Gastroesophageal sphincter (tissue), 4 donors: ENCODE data around the gene PODN. TPM values are rescaled to one million over a fixed set of nuclear protein-coding genes. Genes with fewer than 3 reads are reported as not detected.

Experiments used
- ATAC-seq: fragments of 150-250 bp; one replicate; pipeline ENCODE4 v1.9.1; 2016; ENCODE audit warnings: mild to moderate bottlenecking, moderate library complexity
- H3K27ac ChIP-seq, 4 donors: fragments of 200-600 bp; sonication (generic) in 3 of 4; 1 replicate in 3 of 4; 2 replicates in 1 of 4; pipeline ENCODE4 v1.5.1; 2016 to 2019
- H3K27me3 ChIP-seq: fragments of 200-600 bp; sonication (generic); one replicate; pipeline ENCODE4 v1.5.1; 2019
- H3K36me3 ChIP-seq, 2 donors: fragments of 200-600 bp; sonication (generic); one replicate each; pipeline ENCODE4 v1.5.1; 2019; ENCODE audit warnings: control low read depth in 1 of 2
- H3K4me1 ChIP-seq, 3 donors: fragments of 200-600 bp; sonication (generic); 1 replicate in 2 of 3; 2 replicates in 1 of 3; pipeline ENCODE4 v1.5.1; 2016 to 2019; ENCODE audit warnings: control low read depth in 2 of 3
- H3K4me3 ChIP-seq, 2 donors: fragments of 200-600 bp; sonication (generic); one replicate each; pipeline ENCODE4 v1.5.1; 2019; ENCODE audit warnings: mild to moderate bottlenecking in 1 of 2, moderate library complexity in 1 of 2
- H3K9me3 ChIP-seq, 3 donors: fragments of 200-600 bp; sonication (generic); one replicate each; pipeline ENCODE4 v1.5.1; 2017 to 2019; ENCODE audit warnings: control low read depth in 2 of 3
- EP300 ChIP-seq: sonication (generic); formaldehyde crosslinking; IDR thresholded peaks from one replicate; pipeline ENCODE4 v1.6.1; 2017; ENCODE audit warnings: antibody characterized with exemption, mild to moderate bottlenecking
- POLR2A ChIP-seq, 2 donors: fragments of 450-650 bp; IDR thresholded peaks; one replicate each; pipeline ENCODE4 v1.6.1; 2017; ENCODE audit warnings: antibody characterized with exemption in 2 of 2, mild to moderate bottlenecking in 2 of 2, moderate library complexity in 1 of 2
- POLR2AphosphoS5 ChIP-seq: sonication (generic); formaldehyde crosslinking; IDR thresholded peaks from one replicate; pipeline ENCODE4 v1.6.1; 2017; ENCODE audit warnings: antibody characterized with exemption
- WGBS, 2 donors: methylation state at CpG; one replicate each; pipeline ENCODE4 v1.1.5; 2018; ENCODE audit warnings: low coverage in 1 of 2; 5-methylcytosine and 5-hydroxymethylcytosine counted together
- total RNA-seq, 4 donors: library from RNA; depleted of rRNA; stranded (reverse); fragments of >200 nt; gene quantifications; one replicate each; pipeline ENCODE4 v1.1.0, GENCODE V29; 2016
- TF ChIP-seq, protein P1 (sequence below), 4 experiments: fragments of 200-600 bp in 2 of 4; fragments of 450-650 bp in 2 of 4; sonication (generic) in 1 of 4; IDR thresholded peaks; one replicate each; pipeline ENCODE4 v1.5.1; 2017 to 2019; ENCODE audit warnings: antibody characterized with exemption in 4 of 4, mild to moderate bottlenecking in 2 of 4, moderate library complexity in 2 of 4

The PODN gene
- total RNA-seq, 4 donors from 2014 or later, result 60.4 to 170 (median 125) TPM

DNA sequence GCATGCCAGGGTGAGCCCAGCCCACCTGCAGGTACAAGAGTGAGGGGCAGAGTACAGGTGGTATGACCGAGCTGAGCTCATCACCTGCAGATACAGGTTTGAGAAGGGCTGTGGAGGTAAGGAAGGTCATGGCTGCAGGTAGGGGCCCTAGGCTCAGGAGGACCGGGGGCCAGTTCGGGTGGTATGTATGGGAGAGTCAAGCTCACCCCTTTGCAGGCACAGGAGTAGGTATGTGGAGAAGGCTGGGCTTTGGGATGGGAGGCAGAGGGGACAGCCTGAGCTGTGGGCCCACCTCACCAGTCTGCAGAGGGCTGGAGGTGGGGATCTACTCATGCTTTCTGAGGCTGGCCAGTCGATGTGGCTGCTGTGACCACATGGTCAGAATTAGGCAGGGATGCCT is 17.2 kb downstream of the PODN start:
- ATAC-seq, result no peak
- peaks cover 0 to 13% (median 3%) of the 10 kb centered on the region in 3 donors for H3K4me1 ChIP-seq
- no peaks in the 10 kb centered on the region for H3K9me3 ChIP-seq
- no peaks in the 10 kb centered on the region for H3K27me3 ChIP-seq
- no peak overlapping the region for H3K4me3 ChIP-seq
- no peak overlapping the region for H3K27ac ChIP-seq
- H3K36me3 ChIP-seq, result peaks cover 0 to 51% of the 10 kb centered on the region in 2 donors
- no peak for TF ChIP-seq EP300
- TF ChIP-seq POLR2AphosphoS5, result no peak
- TF ChIP-seq, protein P1, sequence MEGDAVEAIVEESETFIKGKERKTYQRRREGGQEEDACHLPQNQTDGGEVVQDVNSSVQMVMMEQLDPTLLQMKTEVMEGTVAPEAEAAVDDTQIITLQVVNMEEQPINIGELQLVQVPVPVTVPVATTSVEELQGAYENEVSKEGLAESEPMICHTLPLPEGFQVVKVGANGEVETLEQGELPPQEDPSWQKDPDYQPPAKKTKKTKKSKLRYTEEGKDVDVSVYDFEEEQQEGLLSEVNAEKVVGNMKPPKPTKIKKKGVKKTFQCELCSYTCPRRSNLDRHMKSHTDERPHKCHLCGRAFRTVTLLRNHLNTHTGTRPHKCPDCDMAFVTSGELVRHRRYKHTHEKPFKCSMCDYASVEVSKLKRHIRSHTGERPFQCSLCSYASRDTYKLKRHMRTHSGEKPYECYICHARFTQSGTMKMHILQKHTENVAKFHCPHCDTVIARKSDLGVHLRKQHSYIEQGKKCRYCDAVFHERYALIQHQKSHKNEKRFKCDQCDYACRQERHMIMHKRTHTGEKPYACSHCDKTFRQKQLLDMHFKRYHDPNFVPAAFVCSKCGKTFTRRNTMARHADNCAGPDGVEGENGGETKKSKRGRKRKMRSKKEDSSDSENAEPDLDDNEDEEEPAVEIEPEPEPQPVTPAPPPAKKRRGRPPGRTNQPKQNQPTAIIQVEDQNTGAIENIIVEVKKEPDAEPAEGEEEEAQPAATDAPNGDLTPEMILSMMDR (IDR thresholded peaks at IDR 0.05), result no peak
- TF ChIP-seq POLR2A (IDR thresholded peaks at IDR 0.05), result no peak
- 80 to 93% methylated on average over 2 of the region's 4 CpGs for WGBS, 2 donors

DNA sequence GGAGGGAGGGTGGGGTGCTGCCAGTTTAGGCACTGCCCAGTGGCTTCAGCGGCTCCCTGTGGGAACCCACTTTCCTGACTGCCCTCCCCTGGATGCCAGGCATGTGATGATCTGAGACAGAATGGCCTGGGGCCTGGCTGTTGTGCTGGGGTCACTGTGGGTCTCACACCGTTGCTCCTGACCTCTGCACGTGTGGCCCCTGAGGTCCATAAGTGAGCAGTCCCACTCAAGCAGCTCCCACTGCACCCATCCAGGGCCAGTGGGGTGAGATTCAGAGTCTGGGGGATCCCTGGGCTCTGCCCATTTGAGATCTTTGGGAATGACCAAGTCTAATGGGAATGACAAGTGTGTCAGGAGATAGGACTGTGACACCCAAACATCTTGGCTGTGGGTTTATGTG is 18.0 kb downstream of the PODN start:
- H3K36me3 ChIP-seq, result peaks cover 0 to 51% of the 10 kb centered on the region in 2 donors
- no peak for TF ChIP-seq POLR2A (IDR thresholded peaks at IDR 0.05)
- peaks cover 0 to 5% (median 3%) of the 10 kb centered on the region in 3 donors for H3K4me1 ChIP-seq
- 20% methylated on average over 1 of the region's 3 CpGs; no CpG with 5 or more reads in 1 of the 2 donors for WGBS, 2 donors
- ATAC-seq, result no peak
- H3K4me3 ChIP-seq, result no peak overlapping the region
- H3K9me3 ChIP-seq, result no peaks in the 10 kb centered on the region
- H3K27me3 ChIP-seq, result no peaks in the 10 kb centered on the region
- no peak overlapping the region for H3K27ac ChIP-seq

DNA sequence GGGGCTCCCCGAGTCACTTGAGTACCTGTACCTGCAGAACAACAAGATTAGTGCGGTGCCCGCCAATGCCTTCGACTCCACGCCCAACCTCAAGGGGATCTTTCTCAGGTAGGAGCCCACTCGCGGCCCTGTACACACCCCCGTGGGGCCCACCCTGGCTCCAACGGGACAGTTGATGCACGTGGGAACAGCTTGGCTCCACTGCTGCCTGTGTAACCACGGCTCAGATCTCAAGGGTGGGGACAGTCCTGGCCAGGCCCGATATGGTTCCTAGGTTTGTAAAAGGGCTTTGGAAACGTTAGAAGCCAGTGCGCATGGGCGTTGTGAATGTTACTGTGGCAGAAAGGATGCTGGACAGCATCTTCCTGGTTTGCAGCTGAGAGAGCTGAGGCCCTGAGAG is 18.8 kb downstream of the PODN start:
- no peak for ATAC-seq
- Histone ChIP-seq H3K36me3 (peaks cover 0 to 51% of the 10 kb centered on the region in 2 donors), H3K27me3 (no peaks in the 10 kb centered on the region), H3K9me3 (no peaks in the 10 kb centered on the region), H3K4me1 (peaks cover 0 to 5% (median 3%) of the 10 kb centered on the region in 3 donors), H3K4me3 (no peak overlapping the region), H3K27ac (no peak overlapping the region)
- no peak for TF ChIP-seq POLR2A (IDR thresholded peaks at IDR 0.05)
- TF ChIP-seq EP300, result no peak
- no peak for TF ChIP-seq POLR2AphosphoS5
- TF ChIP-seq, protein P1 (IDR thresholded peaks at IDR 0.05), result no peak
- 53% methylated on average over 3 of the region's 15 CpGs; no CpG with 5 or more reads in 1 of the 2 donors for whole genome bisulfite sequencing, 2 donors

DNA sequence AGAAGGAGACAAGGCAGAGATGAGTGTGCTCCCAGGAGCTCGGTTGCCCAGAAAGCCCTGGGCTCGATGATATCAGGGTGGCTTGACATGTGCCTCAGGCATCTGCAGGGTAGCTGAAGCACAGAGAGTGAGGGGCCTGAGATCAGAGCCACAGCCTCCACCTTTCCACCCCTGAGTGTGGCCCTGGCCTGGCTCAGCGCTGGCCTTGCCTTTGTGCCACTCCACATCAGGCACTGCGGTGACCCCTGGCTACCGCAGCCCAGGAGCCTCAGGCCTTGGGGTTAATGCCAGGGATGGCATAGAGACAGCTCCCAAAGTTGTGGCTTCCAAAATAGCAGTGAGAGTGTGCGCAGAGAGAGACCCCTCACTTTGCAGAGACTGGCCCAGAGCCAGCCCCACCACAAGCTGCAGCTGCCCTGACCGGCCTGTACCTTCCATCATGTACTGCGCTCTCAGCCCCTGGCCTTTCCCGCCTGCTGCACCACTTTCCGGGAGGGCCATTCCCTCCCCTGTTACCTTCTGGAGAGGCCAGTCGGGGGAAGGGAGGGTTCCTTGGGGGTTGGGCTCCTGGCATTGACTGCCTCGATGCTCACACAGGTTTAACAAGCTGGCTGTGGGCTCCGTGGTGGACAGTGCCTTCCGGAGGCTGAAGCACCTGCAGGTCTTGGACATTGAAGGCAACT is 19.5 kb downstream of the PODN start:
- TF ChIP-seq POLR2A (IDR thresholded peaks at IDR 0.05) (no peak), EP300 (no peak), POLR2AphosphoS5 (no peak)
- TF ChIP-seq, protein P1 (IDR thresholded peaks at IDR 0.05), result no peak

DNA sequence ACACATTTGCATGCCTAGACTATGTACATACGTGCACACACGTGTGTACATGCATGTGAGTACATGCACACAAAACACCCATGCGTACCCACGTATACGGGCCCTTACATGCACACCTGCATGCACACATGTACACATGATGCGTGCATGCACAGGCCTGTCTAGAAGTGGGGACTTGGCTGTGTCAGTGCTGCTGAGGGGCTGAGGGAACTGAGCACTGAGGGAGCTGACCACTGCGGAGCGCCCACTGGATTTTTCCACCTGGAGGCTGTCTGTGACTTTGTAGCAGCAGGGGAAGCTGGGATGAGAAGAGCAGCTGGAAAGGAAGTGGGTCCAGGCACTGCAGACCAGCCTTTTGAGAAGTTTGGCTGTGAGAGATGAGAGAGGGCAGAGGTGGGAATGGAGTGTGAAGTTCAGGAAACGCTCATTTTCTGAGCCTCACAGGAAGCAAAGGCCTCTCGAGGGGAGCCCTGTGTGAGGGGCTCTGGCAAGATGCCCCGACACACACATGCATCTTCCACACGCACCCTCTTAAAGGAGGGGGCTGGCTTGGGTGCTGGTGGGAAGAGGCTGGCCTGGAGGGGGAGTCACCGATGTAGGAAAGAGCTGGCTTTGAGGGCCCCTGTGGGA is 20.9 kb downstream of the PODN start:
- 47 to 85% methylated on average over 2 to 8 of the region's 13 CpGs for WGBS, 2 donors
- H3K9me3 ChIP-seq, result no peaks in the 10 kb centered on the region
- no peak for ATAC-seq
- peaks cover 0 to 21% (median 3%) of the 10 kb centered on the region in 3 donors for H3K4me1 ChIP-seq
- H3K36me3 ChIP-seq, result peaks cover 0 to 46% of the 10 kb centered on the region in 2 donors
- TF ChIP-seq POLR2A (IDR thresholded peaks at IDR 0.05) (no peak), EP300 (no peak), POLR2AphosphoS5 (no peak)
- TF ChIP-seq, protein P1 (IDR thresholded peaks at IDR 0.05), result no peak
- H3K27me3 ChIP-seq, result no peaks in the 10 kb centered on the region
- no peak overlapping the region for H3K27ac ChIP-seq
- H3K4me3 ChIP-seq, result no peak overlapping the region

More for the DNA sequence above, 19.5 kb downstream of the PODN start:
- Histone ChIP-seq H3K4me3 (no peak overlapping the region), H3K27ac (no peak overlapping the region), H3K36me3 (peaks cover 0 to 51% of the 10 kb centered on the region in 2 donors), H3K9me3 (no peaks in the 10 kb centered on the region), H3K27me3 (no peaks in the 10 kb centered on the region), H3K4me1 (peaks cover 0 to 12% (median 3%) of the 10 kb centered on the region in 3 donors)
- no peak for ATAC-seq
- 43% methylated on average over 1 of the region's 14 CpGs; no CpG with 5 or more reads in 1 of the 2 donors for WGBS, 2 donors
